NCI-H2107 treated with DMSO at 0.1 percent for 48 hours (cell line): Measurements from ENCODE around the gene HBP1.
"Not testable (repeated sequence)": the region's sequence is repeated elsewhere in the genome, so short reads cannot be mapped to it uniquely, and the experiment has no call there.

Source experiments
- DNase-seq: peaks from one replicate; lab custom pipeline; 2025; ENCODE audit not compliant: unreplicated experiment; lab: John Stamatoyannopoulos, UW

Gene HBP1

DNA sequence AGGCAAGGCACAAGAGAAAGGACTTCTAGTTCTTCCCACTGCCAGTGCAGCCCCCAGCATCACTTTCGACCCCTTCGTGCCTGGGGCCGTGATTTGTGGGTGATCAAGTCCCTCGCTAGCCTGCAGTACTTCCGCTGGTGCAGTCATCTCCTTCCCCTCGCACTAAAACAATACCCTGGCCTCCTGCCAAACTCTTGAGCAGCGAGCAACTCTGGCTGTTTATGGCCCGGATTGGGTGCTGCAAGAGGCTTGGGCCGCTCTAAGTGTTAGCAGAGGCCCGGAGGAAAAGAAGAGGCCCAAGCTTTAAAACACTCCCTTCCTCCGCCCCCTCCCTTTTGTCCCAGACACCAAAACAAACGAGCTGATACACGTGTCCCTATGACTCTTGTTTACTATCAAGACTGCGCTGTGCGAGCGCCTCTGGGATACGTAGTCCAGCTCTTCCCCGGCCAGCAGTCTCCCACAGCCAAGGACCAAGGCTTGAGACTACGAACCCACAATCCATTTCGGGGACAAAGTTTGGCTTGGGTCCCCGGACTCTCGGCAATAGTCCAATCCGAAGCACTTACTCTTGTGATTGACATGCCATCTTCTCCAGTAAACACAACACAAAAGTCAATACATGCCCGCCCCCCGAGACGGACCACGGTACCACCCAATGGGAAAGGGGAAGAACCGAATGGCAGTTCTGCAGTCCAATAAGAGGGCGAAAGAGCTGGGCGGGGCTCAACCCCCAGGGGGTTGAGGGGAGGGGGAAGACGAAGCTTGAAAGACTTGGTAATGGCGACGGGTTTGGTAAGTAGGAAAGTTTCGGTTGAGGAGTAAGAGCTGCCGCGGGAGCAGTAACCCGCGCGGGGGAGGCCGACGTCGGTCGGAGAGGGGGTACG, at the start of gene HBP1:
Gene HBP1 (plus strand): TSS at position 771 of the 887 bp plus-strand sequence. CDS start 10,891 bp downstream, outside the sequence.
- peak; percentile 99 for DNase-seq

GRCh38 chr7:107119376-107120105, 49.3 kb upstream of the HBP1 start:
- DNase-seq = no peak

GRCh38 chr7:107122486-107122911, 46.3 kb upstream of the HBP1 start:
- no peak for DNase-seq

DNA sequence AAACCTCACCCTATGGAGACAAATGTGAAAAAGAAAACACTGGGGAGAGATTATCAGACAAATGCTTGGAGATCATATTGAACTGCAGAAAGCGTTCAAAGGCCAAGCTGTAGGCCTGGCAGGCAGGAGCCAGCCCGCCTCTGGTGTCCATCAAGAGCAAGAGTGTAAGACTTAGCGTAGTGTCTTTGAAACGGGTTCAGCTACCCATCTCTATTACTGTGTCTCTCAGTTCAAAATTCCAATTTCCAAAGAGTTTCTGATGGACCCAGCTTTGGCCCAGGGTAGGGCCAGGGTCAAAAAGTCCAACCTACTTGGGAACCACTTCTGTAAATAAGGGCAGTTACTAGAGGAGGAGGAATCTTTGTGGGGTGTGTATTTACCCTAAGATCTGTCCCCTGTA, 45.4 kb upstream of the HBP1 start:
- DNase-seq = no peak

GRCh38 chr7:107125475-107125874, 43.3 kb upstream of the HBP1 start:
- peak; percentile 89 for DNase-seq

- DNase-seq = no peak
These were observed 40.6 kb upstream of the HBP1 start for GRCh38 chr7:107128217-107128616.

DNA sequence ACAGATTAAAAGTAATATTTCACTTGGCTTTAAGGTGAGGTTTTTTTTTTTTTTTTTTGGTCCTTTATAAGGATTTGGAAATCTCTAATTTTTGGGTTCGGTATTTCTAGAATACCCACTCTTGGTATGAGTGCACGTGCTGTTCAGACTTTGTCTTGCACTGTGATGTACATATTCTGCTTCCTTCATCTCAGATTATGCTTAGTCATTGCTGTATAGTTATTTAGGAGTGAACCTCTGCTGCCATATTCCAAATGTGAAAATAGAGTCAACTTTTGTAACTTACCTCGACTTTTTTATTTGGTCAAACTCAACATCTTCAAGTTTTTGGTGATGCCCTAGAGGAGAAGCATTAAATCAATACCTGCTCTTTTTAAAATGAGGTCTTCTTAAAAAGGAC, 40.1 kb upstream of the HBP1 start:
- no peak for DNase-seq

DNA sequence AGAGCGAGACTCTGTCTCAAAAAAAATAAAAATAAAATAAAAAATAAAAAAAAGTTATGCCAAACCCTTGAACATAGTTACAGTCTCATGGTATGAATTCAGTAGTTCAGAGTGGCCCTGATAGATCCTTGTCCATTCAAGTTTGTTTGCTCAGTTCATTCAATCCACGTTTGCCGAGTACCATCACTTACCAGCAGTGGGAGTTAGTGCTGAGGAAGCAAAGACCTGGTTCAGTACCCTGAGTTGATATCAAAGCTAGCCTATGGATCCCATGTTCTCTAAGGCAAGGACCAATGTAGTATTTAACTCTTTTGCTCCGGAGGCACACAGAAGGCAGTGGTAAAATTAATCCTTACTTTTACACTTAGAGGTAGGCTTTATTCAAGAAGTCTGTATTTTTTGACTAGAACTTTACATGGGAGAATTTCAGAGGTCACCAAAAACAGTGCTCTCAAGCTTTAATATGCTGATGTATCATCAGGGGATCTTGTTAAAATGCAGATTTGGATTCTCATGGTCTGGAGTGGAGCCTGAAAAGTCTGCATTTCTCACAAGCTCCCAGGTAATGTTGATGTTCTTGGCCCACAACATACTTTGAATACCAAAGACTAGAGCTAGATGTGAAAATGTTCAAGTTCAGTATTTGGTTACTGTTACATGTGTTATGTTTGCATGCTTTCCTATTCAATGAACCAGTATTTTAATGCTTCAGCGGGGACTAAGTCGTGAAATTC, 38.1 kb upstream of the HBP1 start:
- no peak for DNase-seq

DNA sequence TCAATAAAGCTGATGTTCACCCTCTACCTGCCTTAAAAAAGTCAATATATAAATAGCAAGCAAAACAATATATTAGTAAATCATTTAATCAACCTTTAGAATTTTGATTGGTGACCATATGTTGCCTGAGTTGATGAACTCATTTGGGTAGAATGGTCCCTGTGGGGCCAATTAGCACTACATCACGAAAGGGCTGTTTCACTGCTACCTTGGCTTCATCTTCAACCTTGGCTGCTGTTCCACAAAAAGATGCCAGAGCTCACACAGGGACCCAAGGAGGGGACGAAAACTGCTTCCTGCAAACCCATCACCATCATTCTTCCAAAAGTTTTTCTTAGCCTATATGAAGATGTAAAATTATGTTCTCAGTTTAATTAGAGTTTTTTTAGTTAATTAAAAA, 35.4 kb upstream of the HBP1 start:
- DNase-seq = no peak

- DNase-seq = no peak
These were observed 29.9 kb upstream of the HBP1 start for GRCh38 chr7:107138696-107139420.

- DNase-seq = not testable (repeated sequence)
These were observed 24.9 kb upstream of the HBP1 start for GRCh38 chr7:107143875-107144274.

GRCh38 chr7:107145067-107145838, 23.6 kb upstream of the HBP1 start:
- DNase-seq = no peak

- no peak for DNase-seq
These were observed 21.1 kb upstream of the HBP1 start for GRCh38 chr7:107147464-107148393.

DNA sequence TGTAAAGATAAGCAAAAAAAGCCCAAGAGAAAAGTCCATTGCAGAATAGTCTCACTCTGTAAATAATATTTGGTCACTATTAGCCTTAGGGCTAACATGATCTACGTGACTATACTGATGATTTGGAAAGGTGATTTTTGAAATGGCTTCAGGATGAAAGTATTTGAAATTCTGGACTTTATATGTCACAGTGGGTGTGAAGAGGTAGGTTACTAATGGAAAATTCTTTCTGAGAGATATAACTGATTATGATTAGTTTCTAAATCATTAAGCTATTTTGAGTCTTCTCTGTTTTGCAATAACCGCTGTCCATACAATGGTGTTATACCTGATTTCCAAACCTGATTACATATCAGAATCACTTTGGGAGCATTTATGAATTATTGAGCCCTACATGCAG, 20.1 kb upstream of the HBP1 start:
- no peak for DNase-seq

GRCh38 chr7:107149863-107150262, 18.9 kb upstream of the HBP1 start:
- no peak for DNase-seq

DNA sequence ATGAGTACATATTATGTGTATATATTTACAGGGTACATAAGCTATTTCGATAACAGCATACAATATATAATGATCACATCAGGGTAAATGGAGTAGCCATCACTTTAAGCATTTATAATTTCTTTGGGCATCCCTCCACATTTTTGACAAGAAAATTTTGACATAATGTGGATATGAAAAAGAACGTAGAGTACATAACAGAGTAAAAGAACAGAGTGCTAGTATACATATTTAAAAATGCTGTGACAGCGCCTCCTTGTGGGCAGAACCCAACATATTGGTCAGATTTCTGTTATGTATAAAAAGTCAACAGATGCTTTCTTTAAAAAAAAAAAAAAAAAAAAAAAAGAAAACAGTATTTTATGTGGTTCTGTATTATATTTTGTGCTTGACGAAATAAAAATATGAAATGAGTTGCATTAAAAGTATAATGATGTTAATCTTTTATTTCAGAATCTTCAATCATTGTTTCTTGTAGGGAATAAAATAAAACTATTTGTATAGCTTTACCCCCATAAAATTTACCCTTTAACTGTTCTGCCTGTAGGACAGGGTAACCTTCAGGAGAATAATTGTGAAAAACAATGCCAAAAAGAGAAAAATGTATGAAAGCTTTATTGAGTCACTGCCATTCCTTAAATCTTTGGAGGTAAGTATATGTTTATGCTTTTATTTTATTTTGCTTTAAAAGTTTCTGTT, 18.3 kb upstream of the HBP1 start:
- DNase-seq = peak; percentile 84

GRCh38 chr7:107151538-107151937, 17.3 kb upstream of the HBP1 start:
- DNase-seq = no peak

- DNase-seq = no peak
These were observed 16.8 kb upstream of the HBP1 start for GRCh38 chr7:107152011-107152410.
